ENCODE data around the gene IER5. TPM values are rescaled to one million over a fixed set of nuclear protein-coding genes. Genes with fewer than 3 reads are reported as not detected.

Gene IER5
- total RNA-seq, 2 experiments from 2014 or later: 37.2 to 38.0 TPM

DNA sequence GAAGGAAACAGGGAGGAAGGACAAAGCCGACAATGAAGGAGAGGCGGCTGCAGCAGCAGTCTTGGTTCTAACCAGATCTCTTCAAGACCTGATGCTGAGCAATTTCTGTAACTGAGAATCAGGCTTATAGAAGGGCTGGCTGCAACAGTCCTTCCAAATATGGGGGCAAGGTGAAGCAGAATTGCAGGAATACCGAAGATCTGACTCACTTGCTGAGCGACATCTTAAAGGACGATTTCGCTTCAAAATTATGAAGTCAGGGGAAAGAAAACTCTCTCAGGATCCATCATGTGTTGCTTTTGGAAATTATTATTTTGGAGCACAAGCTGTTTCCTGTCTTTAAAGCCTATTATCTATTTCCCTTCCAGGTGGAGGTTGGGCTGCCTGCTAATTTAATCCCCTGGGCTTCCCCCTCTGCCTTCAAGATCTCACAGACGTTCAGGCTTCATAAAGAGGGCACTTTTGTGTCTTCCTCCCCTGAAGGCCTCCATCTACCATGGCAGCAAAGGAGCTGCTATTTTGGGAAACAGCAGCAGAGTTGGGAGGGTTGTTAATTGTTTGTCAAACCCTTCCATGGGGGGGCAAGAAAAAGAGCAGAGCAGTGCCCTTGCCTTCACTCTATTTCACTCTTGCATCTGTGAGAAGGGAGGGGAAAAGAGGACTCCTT is 10.8 kb upstream of the IER5 start:
- Mint-ChIP-seq H3K9me3 (ENCODE audit: insufficient read depth) (no peaks in the 10 kb centered on the region), H3K27ac (no peak overlapping the region), H3K36me3 (ENCODE audit: low read depth) (no peaks in the 10 kb centered on the region), H3K4me1 (ENCODE audit: low read depth) (peaks cover 5% of the 10 kb centered on the region), H3K4me3 (no peak overlapping the region), H3K27me3 (ENCODE audit: low read depth) (peaks cover 21% of the 10 kb centered on the region)
- ATAC-seq (no peak), DNase-seq (no peak)
- CTCF ChIA-PET: interaction anchor here (0.7 to 2.3 kb wide), 3 partner anchors 39 to 64 kb away, joined by 3 to 12 read pairs (median 3); no protein-coding TSS in a partner anchor
- POLR2A ChIA-PET: no interaction called here

DNA sequence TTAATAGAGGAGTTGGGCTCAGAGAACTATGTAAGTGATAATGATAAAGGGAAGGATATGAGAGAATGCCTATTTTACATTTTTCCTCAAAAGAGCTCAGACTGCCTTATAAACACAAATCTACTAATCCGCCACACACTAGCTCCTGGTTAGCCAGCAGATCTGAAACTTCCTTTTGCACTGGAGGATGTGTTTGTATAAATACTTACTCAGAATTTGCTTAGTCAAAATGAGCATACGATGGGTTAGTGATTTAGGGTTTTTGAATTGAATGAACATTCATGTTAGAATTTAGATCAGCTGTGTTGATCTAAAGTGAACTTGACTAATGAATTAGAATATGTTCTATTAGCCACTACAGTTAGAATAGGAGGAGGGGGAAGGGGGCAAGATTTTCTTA is 9.1 kb upstream of the IER5 start:
- H3K4me1 Mint-ChIP-seq (ENCODE audit: low read depth): peaks cover 11% of the 10 kb centered on the region
- H3K36me3 Mint-ChIP-seq (ENCODE audit: low read depth): no peaks in the 10 kb centered on the region
- POLR2A ChIA-PET: interaction anchor here (0.6 to 0.9 kb wide), 3 partner anchors 10 to 46 kb away, joined by 3 to 6 read pairs (median 4); partner anchors contain the start of genes IER5 and MR1
- CTCF ChIA-PET: interaction anchor here (0.6 to 3.5 kb wide), 14 partner anchors 11 to 319 kb away, joined by 3 to 43 read pairs (median 4); no protein-coding TSS in a partner anchor
- no peaks in the 10 kb centered on the region for H3K9me3 Mint-ChIP-seq (ENCODE audit: insufficient read depth)
- peaks cover 21% of the 10 kb centered on the region for H3K27me3 Mint-ChIP-seq (ENCODE audit: low read depth)
- DNase-seq: no peak
- no peak overlapping the region for H3K27ac Mint-ChIP-seq
- H3K4me3 Mint-ChIP-seq: no peak overlapping the region
- ATAC-seq: no peak

DNA sequence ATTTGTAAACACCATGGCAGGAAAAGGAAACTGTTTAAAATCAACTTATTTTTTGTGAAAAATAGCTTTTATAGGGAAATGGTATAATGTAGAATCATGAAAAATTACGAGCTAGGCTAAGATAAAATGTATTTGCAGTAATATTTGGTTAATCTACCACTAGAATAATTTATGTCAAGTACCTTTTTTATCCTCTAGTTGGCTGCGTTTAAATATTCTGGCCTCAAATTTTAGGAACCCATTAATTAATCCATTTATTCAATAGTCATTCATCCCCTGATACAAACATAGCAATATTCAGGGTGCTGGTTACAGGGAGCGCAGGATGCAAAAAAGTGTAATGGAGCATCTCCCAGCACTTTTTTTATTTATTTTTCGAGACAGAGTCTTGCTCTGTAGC is 8.6 kb upstream of the IER5 start:
- H3K4me3 Mint-ChIP-seq: no peak overlapping the region
- no peak for ATAC-seq
- H3K9me3 Mint-ChIP-seq (ENCODE audit: insufficient read depth): no peaks in the 10 kb centered on the region
- H3K27ac Mint-ChIP-seq: no peak overlapping the region
- CTCF ChIA-PET: interaction anchor here (0.6 to 3.5 kb wide), 13 partner anchors 10 to 318 kb away, joined by 3 to 43 read pairs (median 4); no protein-coding TSS in a partner anchor
- H3K36me3 Mint-ChIP-seq (ENCODE audit: low read depth): no peaks in the 10 kb centered on the region
- DNase-seq: no peak
- POLR2A ChIA-PET: interaction anchor here (0.7 to 1.4 kb wide), 2 partner anchors 10 to 11 kb away, joined by 5 to 7 read pairs; no protein-coding TSS in a partner anchor
- peaks cover 21% of the 10 kb centered on the region for H3K27me3 Mint-ChIP-seq (ENCODE audit: low read depth)
- H3K4me1 Mint-ChIP-seq (ENCODE audit: low read depth): peaks cover 16% of the 10 kb centered on the region

DNA sequence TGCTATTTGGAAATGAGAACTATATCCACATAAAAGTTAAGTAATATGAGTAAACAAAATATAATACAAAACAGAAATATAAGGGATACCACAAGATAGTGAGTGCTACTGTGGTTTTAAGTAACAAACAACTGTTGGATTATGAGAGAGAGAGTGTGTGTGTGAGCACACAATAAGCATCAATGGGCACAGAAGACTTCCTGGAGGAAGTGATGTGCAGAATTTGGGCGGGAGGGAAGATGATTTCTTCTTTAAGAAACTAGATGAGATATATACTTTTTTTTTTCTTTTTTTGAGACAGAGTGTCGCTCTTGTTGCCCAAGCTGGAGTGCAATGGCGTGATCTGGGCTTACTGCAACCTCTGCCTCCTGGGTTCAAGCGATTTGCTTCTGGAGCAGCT is 7.9 kb upstream of the IER5 start:
- Mint-ChIP-seq H3K9me3 (ENCODE audit: insufficient read depth) (no peaks in the 10 kb centered on the region), H3K36me3 (ENCODE audit: low read depth) (no peaks in the 10 kb centered on the region), H3K4me1 (ENCODE audit: low read depth) (peaks cover 17% of the 10 kb centered on the region), H3K4me3 (no peak overlapping the region), H3K27ac (no peak overlapping the region), H3K27me3 (ENCODE audit: low read depth) (peaks cover 24% of the 10 kb centered on the region)
- ChIA-PET POLR2A (interaction anchor here (0.9 to 1.4 kb wide), 2 partner anchors 9 to 10 kb away, joined by 3 to 7 read pairs; no protein-coding TSS in a partner anchor), CTCF (interaction anchor here (0.8 to 3.5 kb wide), 5 partner anchors 8 to 85 kb away, joined by 3 to 43 read pairs (median 3); no protein-coding TSS in a partner anchor)
- no peak for DNase-seq
- ATAC-seq: no peak

DNA sequence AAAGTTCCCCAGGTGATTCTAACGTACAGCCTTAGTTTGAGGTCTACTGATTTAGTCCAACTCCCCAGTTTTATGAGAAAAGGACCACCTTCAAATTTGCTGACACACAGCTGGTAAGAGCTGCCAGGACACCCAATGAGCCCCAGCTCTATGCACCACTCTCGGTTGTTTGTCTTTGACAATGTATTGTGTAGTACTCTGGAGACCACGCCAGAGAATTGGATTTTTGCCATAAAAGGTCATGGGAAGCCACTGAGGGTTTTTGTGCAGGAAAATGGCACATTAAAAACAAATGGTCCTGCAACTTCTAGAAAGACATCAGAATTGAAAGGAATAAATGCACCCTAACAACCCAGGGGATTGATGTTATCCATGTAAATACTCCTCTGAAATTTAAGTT is 7.1 kb upstream of the IER5 start:
- no peak overlapping the region for H3K27ac Mint-ChIP-seq
- DNase-seq (no peak), ATAC-seq (no peak)
- no peaks in the 10 kb centered on the region for H3K9me3 Mint-ChIP-seq (ENCODE audit: insufficient read depth)
- CTCF ChIA-PET: interaction anchor here (0.8 to 3.5 kb wide), 6 partner anchors 8 to 84 kb away, joined by 3 to 43 read pairs (median 3); no protein-coding TSS in a partner anchor
- peaks cover 17% of the 10 kb centered on the region for H3K27me3 Mint-ChIP-seq (ENCODE audit: low read depth)
- H3K4me3 Mint-ChIP-seq: no peak overlapping the region
- no peaks in the 10 kb centered on the region for H3K36me3 Mint-ChIP-seq (ENCODE audit: low read depth)
- peaks cover 17% of the 10 kb centered on the region for H3K4me1 Mint-ChIP-seq (ENCODE audit: low read depth)
- POLR2A ChIA-PET: interaction anchor here (0.9 to 1.4 kb wide), 2 partner anchors 8 to 9 kb away, joined by 3 to 7 read pairs; no protein-coding TSS in a partner anchor

DNA sequence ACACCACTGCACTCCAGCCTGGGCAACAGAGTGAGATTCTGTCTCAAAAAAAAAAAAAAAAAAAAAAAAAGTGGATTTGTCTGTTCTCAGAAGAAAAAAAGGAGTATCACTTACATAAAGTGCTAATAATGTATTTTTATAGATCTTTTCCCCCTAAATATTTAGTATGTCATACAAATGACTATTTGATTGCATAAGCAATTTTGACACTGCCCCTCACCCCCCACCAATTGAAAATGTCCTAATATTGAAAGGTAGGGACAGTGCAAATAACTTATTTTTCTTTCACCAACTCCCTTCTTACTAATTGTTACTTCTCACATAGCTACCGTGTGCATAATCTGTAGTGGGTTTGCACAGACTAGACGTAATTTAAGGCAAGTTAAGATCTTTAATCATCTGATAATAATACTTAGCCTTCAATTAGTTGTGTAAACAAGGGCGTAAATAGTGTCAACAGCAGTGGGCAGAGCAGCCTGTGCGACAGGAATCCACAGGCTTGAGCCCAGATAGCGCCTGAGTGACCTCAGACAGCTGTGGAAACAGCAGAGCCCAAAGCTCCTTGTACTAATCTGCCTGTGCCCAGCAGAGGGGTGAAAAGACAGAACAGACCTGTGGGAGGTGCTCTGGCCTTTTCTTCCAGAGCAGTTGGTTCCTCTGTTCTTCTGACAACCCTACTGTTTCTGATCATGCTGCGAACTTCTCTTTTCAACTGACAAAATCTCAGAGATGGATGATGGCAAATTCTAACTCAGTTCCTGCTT is 4.5 kb upstream of the IER5 start:
- Mint-ChIP-seq H3K4me3 (no peak overlapping the region), H3K36me3 (ENCODE audit: low read depth) (peaks cover 3% of the 10 kb centered on the region), H3K4me1 (ENCODE audit: low read depth) (peaks cover 31% of the 10 kb centered on the region), H3K9me3 (ENCODE audit: insufficient read depth) (no peaks in the 10 kb centered on the region), H3K27ac (no peak overlapping the region), H3K27me3 (ENCODE audit: low read depth) (peaks cover 3% of the 10 kb centered on the region)
- DNase-seq: peak; percentile 78
- peak; percentile 34 for ATAC-seq
- ChIA-PET CTCF (interaction anchor here (0.5 to 19.0 kb wide), 28 partner anchors 8 to 568 kb away, joined by 3 to 395 read pairs (median 4); partner anchors contain the start of gene MR1), POLR2A (interaction anchor here (0.8 to 1.8 kb wide), 2 partner anchors 22 to 57 kb away, joined by 4 to 6 read pairs; no protein-coding TSS in a partner anchor)

DNA sequence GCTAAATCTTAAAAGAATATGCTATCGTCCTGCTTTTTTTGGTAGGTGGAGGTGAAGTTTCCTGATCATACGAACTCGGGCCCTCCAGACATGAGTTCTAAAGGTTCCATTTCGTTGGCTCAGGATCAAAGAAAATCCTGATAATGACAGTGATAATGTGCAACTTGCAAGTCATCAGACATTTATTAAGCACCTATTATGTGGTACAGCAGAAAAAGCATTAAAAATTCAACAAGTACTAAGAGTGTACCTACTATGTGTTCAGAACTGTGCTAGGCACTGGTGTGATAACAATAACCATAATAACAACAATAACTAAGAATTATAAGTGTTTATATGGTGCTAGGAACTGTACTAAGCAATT is 3.9 kb upstream of the IER5 start:
- H3K27ac Mint-ChIP-seq: no peak overlapping the region
- ChIA-PET POLR2A (interaction anchor here (0.8 to 1.8 kb wide), 2 partner anchors 21 to 57 kb away, joined by 4 to 6 read pairs; no protein-coding TSS in a partner anchor), CTCF (interaction anchor here (0.8 to 19.0 kb wide), 19 partner anchors 9 to 568 kb away, joined by 3 to 395 read pairs (median 4); partner anchors contain the start of gene MR1)
- H3K4me3 Mint-ChIP-seq: no peak overlapping the region
- DNase-seq (no peak), ATAC-seq (no peak)
- H3K36me3 Mint-ChIP-seq (ENCODE audit: low read depth): peaks cover 5% of the 10 kb centered on the region
- H3K9me3 Mint-ChIP-seq (ENCODE audit: insufficient read depth): no peaks in the 10 kb centered on the region
- H3K27me3 Mint-ChIP-seq (ENCODE audit: low read depth): peaks cover 3% of the 10 kb centered on the region
- H3K4me1 Mint-ChIP-seq (ENCODE audit: low read depth): peaks cover 31% of the 10 kb centered on the region

DNA sequence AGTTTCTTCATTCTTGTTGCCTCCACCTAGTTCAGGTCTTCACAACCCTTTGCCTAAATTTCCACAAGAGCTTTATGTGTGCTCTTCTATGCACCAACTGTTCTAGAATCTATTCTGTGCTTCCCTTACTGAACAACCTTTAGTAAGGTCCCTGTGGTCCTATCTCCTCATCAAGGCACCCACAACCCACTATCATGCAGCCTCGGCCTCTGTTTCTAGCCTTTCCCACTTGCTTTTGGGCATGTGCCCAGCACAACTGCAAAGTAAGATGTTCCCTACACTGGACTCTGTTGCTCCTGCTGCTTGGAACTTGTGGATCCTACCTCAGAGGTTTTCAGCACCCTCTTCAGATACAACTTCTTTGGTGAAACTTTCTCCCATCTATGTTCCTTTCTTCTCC is 2.4 kb upstream of the IER5 start:
- Mint-ChIP-seq H3K4me1 (ENCODE audit: low read depth) (peaks cover 31% of the 10 kb centered on the region), H3K36me3 (ENCODE audit: low read depth) (peaks cover 20% of the 10 kb centered on the region), H3K27me3 (ENCODE audit: low read depth) (peaks cover 3% of the 10 kb centered on the region), H3K27ac (no peak overlapping the region), H3K4me3 (no peak overlapping the region), H3K9me3 (ENCODE audit: insufficient read depth) (no peaks in the 10 kb centered on the region)
- ChIA-PET CTCF (interaction anchor here (0.8 to 19.0 kb wide), 5 partner anchors 48 to 204 kb away, joined by 3 to 395 read pairs (median 16); no protein-coding TSS in a partner anchor), POLR2A (interaction anchor here (1.0 to 2.0 kb wide), 3 partner anchors 11 to 55 kb away, joined by 3 to 8 read pairs (median 4); no protein-coding TSS in a partner anchor)
- ATAC-seq (no peak), DNase-seq (no peak)

DNA sequence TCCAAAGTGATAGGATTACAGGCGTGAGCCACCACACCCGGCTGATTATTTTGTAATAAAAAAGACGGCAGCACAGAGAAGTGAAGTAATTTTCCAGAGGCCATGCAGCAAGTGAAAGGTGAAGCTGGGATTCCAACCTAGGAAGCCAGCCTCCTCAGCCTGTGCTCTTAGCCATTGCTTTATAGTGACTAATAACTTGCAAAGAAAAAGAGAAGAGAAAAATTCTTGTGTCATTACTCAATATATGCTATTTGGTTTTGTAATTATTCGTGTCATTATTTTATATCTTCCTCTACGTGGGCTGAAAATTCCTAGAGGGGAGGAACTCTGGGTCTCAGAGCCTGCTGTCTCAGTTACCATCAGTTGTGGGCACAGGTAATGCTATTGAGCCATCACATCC is 1.6 kb upstream of the IER5 start:
- H3K4me3 Mint-ChIP-seq: no peak overlapping the region

DNA sequence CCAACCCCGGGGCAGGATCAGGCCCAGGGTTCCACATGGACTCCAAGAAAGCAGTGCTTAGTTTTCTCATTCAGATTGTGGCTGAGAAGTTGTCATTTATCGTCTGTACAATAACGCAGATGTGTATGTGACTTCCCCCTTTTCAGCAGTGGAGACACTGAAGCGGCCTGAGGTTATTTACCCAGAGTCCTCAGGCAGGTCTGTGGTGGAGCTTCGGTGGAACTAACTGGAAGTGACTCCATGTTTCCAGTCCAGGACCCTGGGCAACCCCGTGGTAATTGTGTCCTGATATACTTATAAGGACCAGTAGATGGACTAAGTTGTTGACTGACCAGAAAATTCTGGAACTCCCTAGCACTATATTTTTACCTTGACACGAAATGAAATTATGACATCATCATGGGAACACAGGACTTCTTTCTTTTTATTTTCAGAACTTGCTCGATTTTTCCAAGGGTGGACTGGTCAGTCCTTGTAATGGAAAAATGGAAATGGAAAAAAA is 1.0 kb upstream of the IER5 start:
- ChIA-PET CTCF (interaction anchor here (0.8 to 19.0 kb wide), 4 partner anchors 10 to 53 kb away, joined by 3 to 395 read pairs (median 3); no protein-coding TSS in a partner anchor), POLR2A (interaction anchor here (0.7 to 4.6 kb wide), 8 partner anchors 13 to 73 kb away, joined by 3 to 114 read pairs (median 3); no protein-coding TSS in a partner anchor)
- ATAC-seq: no peak
- H3K27ac Mint-ChIP-seq: peak overlapping the region; percentile 17
- H3K9me3 Mint-ChIP-seq (ENCODE audit: insufficient read depth): no peaks in the 10 kb centered on the region
- H3K36me3 Mint-ChIP-seq (ENCODE audit: low read depth): peaks cover 30% of the 10 kb centered on the region
- peak; percentile 40 for DNase-seq
- peaks cover 3% of the 10 kb centered on the region for H3K27me3 Mint-ChIP-seq (ENCODE audit: low read depth)
- peaks cover 44% of the 10 kb centered on the region for H3K4me1 Mint-ChIP-seq (ENCODE audit: low read depth)
- H3K4me3 Mint-ChIP-seq: peak overlapping the region; percentile 97

More for the DNA sequence above, 1.6 kb upstream of the IER5 start:
- Mint-ChIP-seq H3K4me1 (ENCODE audit: low read depth) (peaks cover 40% of the 10 kb centered on the region), H3K9me3 (ENCODE audit: insufficient read depth) (no peaks in the 10 kb centered on the region), H3K27ac (peak overlapping the region; percentile 17), H3K27me3 (ENCODE audit: low read depth) (peaks cover 3% of the 10 kb centered on the region), H3K36me3 (ENCODE audit: low read depth) (peaks cover 27% of the 10 kb centered on the region)
- no peak for DNase-seq
- CTCF ChIA-PET: interaction anchor here (1.0 to 19.0 kb wide), 3 partner anchors 11 to 53 kb away, joined by 3 to 395 read pairs (median 3); no protein-coding TSS in a partner anchor
- ATAC-seq: no peak
- POLR2A ChIA-PET: interaction anchor here (0.7 to 4.6 kb wide), 7 partner anchors 10 to 66 kb away, joined by 3 to 114 read pairs (median 3); no protein-coding TSS in a partner anchor

Data from activated CD8-positive, alpha-beta T cell treated with anti-CD3 and anti-CD28 coated beads, Interleukin-2, amount 10 ng/mL, durations not matched to agents 7 days and 5 days (primary cell).